ENCODE measurements around the gene MYO5B.

GRCh38 chr18:49795612-49796552 is 399.1 kb downstream of the MYO5B start:
- TF ChIP-seq RBM39 (optimal IDR thresholded peaks at IDR 0.05; ENCODE audit: low read depth, low read length) = no peak
- no peak for TF ChIP-seq HOXB6 (CRISPR knock-in tag; IDR thresholded peaks at IDR 0.05; ENCODE audit: borderline replicate concordance)
- TF ChIP-seq, protein P1, sequence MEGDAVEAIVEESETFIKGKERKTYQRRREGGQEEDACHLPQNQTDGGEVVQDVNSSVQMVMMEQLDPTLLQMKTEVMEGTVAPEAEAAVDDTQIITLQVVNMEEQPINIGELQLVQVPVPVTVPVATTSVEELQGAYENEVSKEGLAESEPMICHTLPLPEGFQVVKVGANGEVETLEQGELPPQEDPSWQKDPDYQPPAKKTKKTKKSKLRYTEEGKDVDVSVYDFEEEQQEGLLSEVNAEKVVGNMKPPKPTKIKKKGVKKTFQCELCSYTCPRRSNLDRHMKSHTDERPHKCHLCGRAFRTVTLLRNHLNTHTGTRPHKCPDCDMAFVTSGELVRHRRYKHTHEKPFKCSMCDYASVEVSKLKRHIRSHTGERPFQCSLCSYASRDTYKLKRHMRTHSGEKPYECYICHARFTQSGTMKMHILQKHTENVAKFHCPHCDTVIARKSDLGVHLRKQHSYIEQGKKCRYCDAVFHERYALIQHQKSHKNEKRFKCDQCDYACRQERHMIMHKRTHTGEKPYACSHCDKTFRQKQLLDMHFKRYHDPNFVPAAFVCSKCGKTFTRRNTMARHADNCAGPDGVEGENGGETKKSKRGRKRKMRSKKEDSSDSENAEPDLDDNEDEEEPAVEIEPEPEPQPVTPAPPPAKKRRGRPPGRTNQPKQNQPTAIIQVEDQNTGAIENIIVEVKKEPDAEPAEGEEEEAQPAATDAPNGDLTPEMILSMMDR (IDR thresholded peaks at IDR 0.05 in 2 of 3, conservative IDR thresholded peaks at IDR 0.05 in 1 of 3; ENCODE audit: insufficient read depth in 2 of 3, low read depth in 1 of 3, low read length in 3 of 3) = no peak
- no peak for TF ChIP-seq YY1 (IDR thresholded peaks at IDR 0.05; ENCODE audit: borderline replicate concordance in 1 of 3, control insufficient read depth in 1 of 3, extremely low read depth in 1 of 3, insufficient read depth in 3 of 3, insufficient read length in 1 of 3, insufficient replicate concordance in 2 of 3, low read depth in 1 of 3, low read length in 2 of 3)
- no peak for TF ChIP-seq MTF1 (CRISPR knock-in tag; IDR thresholded peaks at IDR 0.05; ENCODE audit: borderline replicate concordance)
- TF ChIP-seq JUN (IDR thresholded peaks at IDR 0.05; ENCODE audit: borderline replicate concordance, low read depth, low read length) = no peak
- no peak for TF ChIP-seq JUN (CRISPR knock-in tag; IDR thresholded peaks at IDR 0.05; ENCODE audit: borderline replicate concordance)
- TF ChIP-seq SRF (CRISPR knock-in tag; IDR thresholded peaks at IDR 0.05) = no peak
